ELR (cell line): ENCODE results near the gene DCP2.

Experiments
- DNase-seq: peaks from one replicate; pipeline ENCODE4 v3.0.0-alpha.2; 2015; ENCODE audit warnings: low read depth

DCP2 gene

GRCh38 chr5:113067635-113068344 lies 91.2 kb downstream of the DCP2 start:
- DNase-seq = no peak

- no peak for DNase-seq
These were observed 92.0 kb downstream of the DCP2 start for GRCh38 chr5:113068559-113068958.
